Measurements from ENCODE around the gene BAX. TPM values are rescaled to one million over a fixed set of nuclear protein-coding genes. Genes with fewer than 3 reads are reported as not detected.

The BAX gene
- polyA plus RNA-seq, 4 donors, result 138 to 199 (median 162) TPM

DNA sequence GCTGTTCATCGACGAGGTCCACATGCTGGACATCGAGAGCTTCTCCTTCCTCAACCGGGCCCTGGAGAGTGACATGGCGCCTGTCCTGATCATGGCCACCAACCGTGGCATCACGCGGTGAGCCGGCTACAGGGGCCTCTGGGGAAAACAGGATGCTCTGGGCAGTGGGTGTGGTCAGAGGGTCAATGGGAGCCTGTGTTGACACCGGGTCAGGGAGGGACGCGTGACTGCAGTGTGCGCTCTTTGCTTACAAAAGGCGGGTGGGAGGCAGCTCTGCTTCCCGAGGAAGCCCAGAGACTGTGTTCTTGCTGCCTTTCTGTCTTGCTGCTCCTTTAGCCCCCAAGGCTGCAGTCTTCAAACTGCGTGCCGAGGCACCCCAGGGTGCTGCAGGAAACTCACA, 56.5 kb downstream of the BAX start:
- Histone ChIP-seq H3K9me3 (ENCODE audit: control insufficient read depth in 2 of 2, insufficient read depth in 1 of 2, low read depth in 1 of 2, low read length in 1 of 2) (no peaks in the 10 kb centered on the region), H3K27me3 (ENCODE audit: control insufficient read depth in 3 of 3, insufficient read depth in 3 of 3, low read length in 3 of 3) (no peaks in the 10 kb centered on the region), H3K4me1 (ENCODE audit: control insufficient read depth in 3 of 3, insufficient read depth in 2 of 3, low read depth in 1 of 3, low read length in 2 of 3) (no peaks in the 10 kb centered on the region), H3K27ac (ENCODE audit: low read depth in 1 of 3, low read length in 2 of 3) (no peak overlapping the region), H3K4me3 (ENCODE audit: low read depth in 1 of 3, low read length in 3 of 3) (no peak overlapping the region), H3K36me3 (ENCODE audit: control insufficient read depth in 3 of 3, insufficient read depth in 2 of 3, low read depth in 1 of 3, low read length in 3 of 3) (peaks cover 5 to 79% (median 15%) of the 10 kb centered on the region in 3 donors)
- WGBS, 3 donors, result 90 to 93% (median 93%) methylated on average over 15 to 17 of the region's 17 CpGs
- FAIRE-seq (no peak), DNase-seq (no peak)

Other genes starting within 250 kb of the BAX start
- 1 to 10 TPM in 2 of 4 donors, under 1 TPM in 1, not detected in 1; 0.89 to 7.7 (median 1.1) TPM for gene MAMSTR, start 235.2 kb upstream of the BAX start, polyA plus RNA-seq
- gene RASIP1, start 214.3 kb upstream of the BAX start, polyA plus RNA-seq, result 10 to 100 TPM in 1 of 4 donors, 1 to 10 TPM in 3; 1.3 to 13.5 (median 4.1) TPM
- gene IZUMO1, start 208.0 kb upstream of the BAX start, polyA plus RNA-seq, result under 1 TPM in 2 of 4 donors, not detected in 2; 0.31 to 0.45 TPM
- gene FUT1, start 202.2 kb upstream of the BAX start, polyA plus RNA-seq, result 1 to 10 TPM in 2 of 4 donors, under 1 TPM in 2; 0.22 to 7.8 (median 1.1) TPM
- under 1 TPM in 1 of 4 donors, not detected in 3; 0.09 TPM for gene FGF21, start 199.4 kb upstream of the BAX start, polyA plus RNA-seq
- gene BCAT2, start 143.8 kb upstream of the BAX start, polyA plus RNA-seq, result 10 to 100 TPM; 16.2 to 70.9 (median 30.2) TPM
- 100 to 1,000 TPM in 1 of 4 donors, 10 to 100 TPM in 1, 1 to 10 TPM in 1, not detected in 1; 4.4 to 102 (median 11.6) TPM for gene HSD17B14, start 118.4 kb upstream of the BAX start, polyA plus RNA-seq
- gene PLEKHA4, start 86.3 kb upstream of the BAX start, polyA plus RNA-seq, result 10 to 100 TPM in 2 of 4 donors, 1 to 10 TPM in 2; 4.0 to 20.3 (median 12.8) TPM
- 10 to 100 TPM; 52.8 to 73.0 (median 60.6) TPM for gene PPP1R15A, start 82.5 kb upstream of the BAX start, polyA plus RNA-seq
- under 1 TPM in 2 of 4 donors, not detected in 2; 0.10 to 0.38 TPM for gene TULP2, start 56.1 kb upstream of the BAX start, polyA plus RNA-seq
- 100 to 1,000 TPM; 102 to 359 (median 228) TPM for gene NUCB1, start 54.6 kb upstream of the BAX start, polyA plus RNA-seq
- gene DHDH, start 21.2 kb upstream of the BAX start, polyA plus RNA-seq, result 10 to 100 TPM in 2 of 4 donors, 1 to 10 TPM in 2; 2.9 to 36.2 (median 13.8) TPM
- gene FTL, start 10.4 kb downstream of the BAX start, polyA plus RNA-seq, result 1,000 to 10,000 TPM; 4,142 to 9,292 (median 8,268) TPM
- 10 to 100 TPM; 16.2 to 40.0 (median 25.0) TPM for gene GYS1, start 38.4 kb downstream of the BAX start, polyA plus RNA-seq
- 100 to 1,000 TPM in 1 of 4 donors, 10 to 100 TPM in 3; 45.4 to 108 (median 57.3) TPM for gene RUVBL2, start 39.0 kb downstream of the BAX start, polyA plus RNA-seq
- gene LHB, start 62.2 kb downstream of the BAX start, polyA plus RNA-seq, result 10 to 100 TPM in 1 of 4 donors, 1 to 10 TPM in 2, under 1 TPM in 1; 0.12 to 40.5 (median 5.2) TPM
- gene CGB3, start 69.5 kb downstream of the BAX start, polyA plus RNA-seq, result not detected
- gene CGB2, start 77.0 kb downstream of the BAX start, polyA plus RNA-seq, result not detected
- gene CGB1, start 82.0 kb downstream of the BAX start, polyA plus RNA-seq, result not detected
- gene CGB5, start 89.0 kb downstream of the BAX start, polyA plus RNA-seq, result under 1 TPM in 1 of 4 donors, not detected in 3; 0.09 TPM
- gene CGB8, start 94.2 kb downstream of the BAX start, polyA plus RNA-seq, result not detected
- gene CGB7, start 102.9 kb downstream of the BAX start, polyA plus RNA-seq, result under 1 TPM in 2 of 4 donors, not detected in 2; 0.03 to 0.13 TPM
- gene NTF4, start 109.9 kb downstream of the BAX start, polyA plus RNA-seq, result under 1 TPM in 1 of 4 donors, not detected in 3; 0.34 TPM
- gene KCNA7, start 117.8 kb downstream of the BAX start, polyA plus RNA-seq, result under 1 TPM in 1 of 4 donors, not detected in 3; 0.03 TPM
- gene SNRNP70, start 130.6 kb downstream of the BAX start, polyA plus RNA-seq, result 100 to 1,000 TPM; 159 to 237 (median 223) TPM
- gene LIN7B, start 159.5 kb downstream of the BAX start, polyA plus RNA-seq, result 10 to 100 TPM in 2 of 4 donors, 1 to 10 TPM in 2; 7.7 to 21.9 (median 14.5) TPM
- gene C19orf73, start 164.3 kb downstream of the BAX start, polyA plus RNA-seq, result 1 to 10 TPM; 1.4 to 7.6 (median 4.4) TPM
- gene PPFIA3, start 164.7 kb downstream of the BAX start, polyA plus RNA-seq, result 10 to 100 TPM in 3 of 4 donors, 1 to 10 TPM in 1; 2.8 to 48.6 (median 30.1) TPM
- gene HRC, start 200.5 kb downstream of the BAX start, polyA plus RNA-seq, result 1 to 10 TPM in 3 of 4 donors, under 1 TPM in 1; 0.67 to 2.6 (median 2.0) TPM
- 100 to 1,000 TPM in 2 of 4 donors, 10 to 100 TPM in 2; 15.8 to 298 (median 92.6) TPM for gene TRPM4, start 202.9 kb downstream of the BAX start, polyA plus RNA-seq

Measured in small intestine (tissue), 7 donors.